HG02870 (cell line): ENCODE results near the gene GNG7.
A peak's percentile ranks its signal among the peaks of the same experiment; 100 is the strongest.
"Not testable (repeated sequence)": the region's sequence is repeated elsewhere in the genome, so short reads cannot be mapped to it uniquely, and the experiment has no call there.

Experiments
- ATAC-seq: cut with Tn5 transposase; IDR thresholded peaks from one replicate; pipeline ENCODE4 v1.9.1; 2021; ENCODE audit warnings: mild to moderate bottlenecking, moderate library complexity; ENCODE audit not compliant: unreplicated experiment

The GNG7 gene

DNA sequence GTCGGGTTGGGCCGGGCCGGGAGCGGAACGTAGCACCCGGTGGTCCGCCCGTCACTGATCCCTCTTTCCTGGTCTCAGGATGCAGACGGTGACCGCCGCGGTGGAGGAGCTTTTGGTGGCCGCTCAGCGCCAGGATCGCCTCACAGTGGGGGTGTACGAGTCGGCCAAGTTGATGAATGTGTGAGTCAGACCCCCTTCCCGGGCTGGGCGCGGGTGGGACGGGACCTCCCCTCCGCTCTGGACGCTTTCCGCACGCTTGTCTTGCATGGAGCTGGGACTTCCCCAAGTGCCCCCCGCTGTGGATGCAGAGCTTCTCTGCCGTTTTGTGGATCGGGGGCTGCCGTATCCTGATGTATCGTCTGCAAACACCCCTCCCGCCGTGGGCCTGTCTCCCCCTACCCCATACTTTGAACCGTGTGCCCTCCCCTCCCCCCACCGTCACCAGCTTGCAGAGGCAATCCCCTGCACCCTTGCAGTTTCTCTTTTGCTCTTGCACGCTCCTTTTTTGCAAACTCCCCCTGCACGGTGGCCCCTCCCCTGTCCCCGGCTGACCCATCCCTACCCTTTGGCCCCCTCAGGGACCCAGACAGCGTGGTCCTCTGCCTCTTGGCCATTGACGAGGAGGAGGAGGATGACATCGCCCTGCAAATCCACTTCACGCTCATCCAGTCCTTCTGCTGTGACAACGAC is 225.9 kb downstream of the GNG7 start:
- ATAC-seq = peak; percentile 7

DNA sequence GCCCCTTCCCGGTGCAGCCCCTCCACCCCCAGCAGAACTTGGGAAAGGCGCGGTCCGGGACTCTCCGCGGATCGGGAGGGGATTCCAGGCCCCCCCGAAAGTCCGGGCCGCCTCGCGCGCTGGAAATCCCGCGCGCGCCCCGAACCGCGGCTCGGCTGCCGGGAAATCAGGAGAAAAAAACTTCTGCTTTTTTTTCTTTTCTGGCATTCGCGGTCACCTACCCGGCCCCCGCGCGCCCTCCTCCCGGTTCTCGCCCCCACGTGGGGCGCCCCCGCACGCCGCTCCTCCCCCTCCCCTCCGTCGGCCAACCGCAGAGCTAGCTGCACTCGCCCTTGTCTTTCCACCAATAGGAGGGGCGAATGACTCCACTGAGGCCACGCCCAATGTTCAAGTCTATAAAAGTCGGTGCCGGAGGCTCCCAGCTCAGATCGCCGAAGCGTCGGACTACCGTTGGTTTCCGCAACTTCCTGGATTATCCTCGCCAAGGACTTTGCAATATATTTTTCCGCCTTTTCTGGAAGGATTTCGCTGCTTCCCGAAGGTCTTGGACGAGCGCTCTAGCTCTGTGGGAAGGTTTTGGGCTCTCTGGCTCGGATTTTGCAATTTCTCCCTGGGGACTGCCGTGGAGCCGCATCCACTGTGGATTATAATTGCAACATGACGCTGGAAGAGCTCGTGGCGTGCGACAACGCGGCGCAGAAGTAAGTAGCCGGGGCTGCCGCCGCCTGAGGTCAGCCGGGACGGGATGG is 226.6 kb downstream of the GNG7 start, which contains the start of gene GADD45B:
GADD45B (plus strand) TSS at position 426 of the 749 bp plus-strand sequence; CDS start at position 658, 232 bp downstream.
- peak; percentile 45 for ATAC-seq

DNA sequence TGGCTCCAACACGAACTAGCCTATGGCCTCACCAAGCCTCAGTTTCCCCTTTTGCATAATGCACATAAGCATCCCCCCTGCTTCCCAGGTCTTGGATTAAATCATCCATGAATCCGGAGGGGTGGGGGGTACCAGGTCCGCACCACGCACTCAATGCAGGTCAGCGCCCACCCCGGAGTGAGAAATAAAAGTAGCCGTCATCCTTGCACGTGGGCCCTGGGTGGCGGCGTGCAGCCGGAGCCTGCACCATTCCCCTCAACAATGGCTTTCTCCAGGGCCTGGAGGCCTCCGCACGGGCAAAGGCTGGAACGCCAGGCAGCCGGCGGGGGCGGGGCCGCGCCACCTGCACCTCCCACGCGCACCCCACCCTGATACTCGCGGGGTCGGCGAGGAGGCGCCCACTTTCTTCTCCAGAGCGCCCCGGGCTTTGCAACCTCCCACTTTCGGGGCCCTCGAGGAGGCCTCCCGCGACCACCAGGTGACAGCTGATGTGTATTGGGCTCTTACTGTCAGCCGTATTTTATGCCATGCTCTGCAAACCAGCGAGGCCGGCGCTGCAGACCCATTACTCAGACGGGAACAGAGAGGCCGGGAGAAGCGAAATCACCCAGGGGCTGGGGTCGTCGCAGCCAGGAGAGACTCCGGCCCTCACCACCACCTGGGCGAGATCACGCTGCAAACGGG is 227.3 kb downstream of the GNG7 start:
- peak; percentile 2 for ATAC-seq

DNA sequence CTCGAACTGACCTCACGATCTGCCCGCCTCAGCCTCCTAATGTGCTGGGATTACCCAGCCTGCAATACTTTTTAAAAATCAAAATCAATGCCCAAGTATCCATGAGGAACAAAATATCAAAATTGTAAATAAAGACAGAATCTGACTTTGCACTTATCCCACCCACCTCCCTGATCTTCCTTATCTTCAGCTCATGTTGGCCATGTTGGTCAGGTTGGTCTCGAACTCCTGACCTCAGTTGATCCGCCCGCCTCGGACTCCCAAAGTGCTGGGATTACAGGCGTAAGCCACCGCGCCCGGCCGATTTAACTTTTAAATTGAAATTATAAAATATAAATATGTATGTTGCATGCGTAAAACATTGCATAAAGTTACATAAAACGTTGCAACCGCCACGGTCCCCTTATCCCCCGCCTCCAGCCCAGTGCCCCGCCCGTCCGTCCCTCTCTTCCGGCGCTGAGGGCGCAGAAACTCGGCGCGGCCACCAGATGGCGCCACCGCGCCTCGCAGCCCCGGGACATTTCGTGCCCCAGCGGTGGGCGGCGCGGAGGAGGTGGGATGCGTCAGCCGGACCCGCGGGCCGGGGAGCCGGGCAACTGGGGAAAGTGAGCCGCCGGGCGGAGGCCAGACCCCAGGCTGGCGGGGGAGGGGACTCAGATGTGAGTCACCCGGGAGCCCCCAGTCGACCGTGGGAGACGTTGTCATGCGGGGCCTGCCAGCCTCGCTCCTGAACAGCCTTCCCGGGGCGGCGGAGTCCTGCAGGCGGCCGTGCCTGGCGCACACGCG is 228.1 kb downstream of the GNG7 start:
- ATAC-seq = peak; percentile 25

DNA sequence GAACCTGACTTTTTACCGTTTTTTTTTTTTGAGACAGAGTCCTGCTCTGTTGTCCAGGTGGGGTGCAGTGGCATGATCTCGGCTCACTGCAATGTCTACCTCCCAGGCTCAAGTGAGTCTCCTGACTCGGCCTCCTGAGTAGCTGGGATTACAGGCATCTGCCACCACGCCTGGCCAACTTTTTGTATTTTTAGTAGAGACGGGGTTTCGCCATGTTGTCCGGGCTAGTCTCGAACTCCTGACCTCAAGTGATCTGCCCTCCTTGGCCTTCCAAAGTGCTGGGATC is 232.6 kb downstream of the GNG7 start:
- ATAC-seq = not testable (repeated sequence)

DNA sequence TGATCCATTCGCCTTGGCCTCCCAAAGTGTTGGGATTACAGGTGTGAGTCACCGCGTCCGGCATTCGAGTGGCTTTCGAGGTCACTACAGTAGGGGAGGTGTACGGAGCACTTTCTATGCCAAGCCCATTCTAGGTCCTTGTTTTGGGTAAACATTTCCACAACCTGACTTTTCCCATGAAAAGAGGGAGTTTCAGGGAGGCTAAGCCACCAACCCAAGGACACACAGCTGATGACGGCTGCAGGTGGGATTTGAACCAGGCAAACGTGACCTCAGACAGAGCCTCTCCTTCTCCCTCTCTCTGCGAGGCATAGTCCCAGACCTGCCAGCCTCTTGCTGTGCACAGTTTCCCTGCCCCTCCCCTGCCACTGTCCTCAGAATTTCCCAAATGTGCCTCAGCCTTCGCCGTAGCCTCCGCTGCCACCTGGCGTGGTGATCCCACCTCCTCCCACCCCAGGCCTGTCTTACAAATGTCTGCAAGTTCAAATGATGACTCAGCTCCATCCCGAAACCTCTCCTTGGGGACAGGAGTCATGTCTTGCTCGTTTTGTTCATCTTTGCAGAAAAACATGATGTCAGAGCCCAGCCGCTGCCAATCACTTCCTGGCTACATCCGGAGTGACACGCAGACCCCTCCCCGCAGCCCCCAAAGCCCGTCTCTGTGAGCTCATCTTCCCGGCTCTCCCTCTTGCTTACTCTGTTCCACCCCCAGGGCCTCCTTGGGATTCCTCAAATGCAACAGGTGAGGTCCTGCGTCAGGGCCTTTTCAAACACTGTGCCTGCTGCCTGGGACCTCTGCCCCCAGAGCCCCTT is 233.2 kb downstream of the GNG7 start:
- ATAC-seq = no peak

DNA sequence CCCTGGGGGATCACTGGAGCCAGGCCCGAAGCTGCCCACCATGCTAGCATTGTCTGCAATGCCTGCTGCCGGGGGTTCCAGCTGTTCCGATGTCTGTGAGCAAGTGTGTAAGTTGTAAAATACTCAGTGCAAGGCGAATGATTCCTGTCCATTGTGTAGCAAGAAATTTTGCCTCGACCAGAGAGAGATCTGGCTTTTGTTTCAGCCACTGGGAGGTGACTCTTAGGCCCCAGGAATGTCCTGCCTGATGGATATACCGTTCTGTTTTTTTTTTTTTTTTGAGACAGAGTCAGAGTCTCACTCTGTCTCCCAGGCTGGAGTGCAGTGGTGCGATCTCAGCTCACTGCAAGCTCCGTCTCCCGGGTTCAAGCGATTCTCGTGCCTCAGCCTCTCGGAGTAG is 233.9 kb downstream of the GNG7 start:
- no peak for ATAC-seq

DNA sequence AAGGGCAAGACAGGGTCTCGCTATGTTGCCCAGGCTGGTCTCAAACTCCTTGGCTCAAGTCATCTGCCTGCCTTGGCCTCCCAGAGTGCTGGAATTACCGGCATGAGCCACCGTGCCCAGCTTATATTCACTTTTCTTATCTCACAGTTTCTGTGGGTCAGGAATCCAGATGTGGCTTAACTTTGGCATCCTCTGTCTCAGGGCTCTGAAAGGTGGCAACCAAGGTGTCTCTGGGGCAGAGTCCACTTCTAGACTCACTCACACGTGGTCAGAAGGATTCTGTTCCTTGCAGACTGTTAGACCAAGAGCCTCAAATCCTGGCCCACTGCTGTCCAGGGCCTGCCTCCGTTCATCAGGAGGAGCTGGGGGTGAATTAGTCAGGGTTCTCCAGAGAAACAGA is 238.1 kb downstream of the GNG7 start:
- ATAC-seq = no peak

DNA sequence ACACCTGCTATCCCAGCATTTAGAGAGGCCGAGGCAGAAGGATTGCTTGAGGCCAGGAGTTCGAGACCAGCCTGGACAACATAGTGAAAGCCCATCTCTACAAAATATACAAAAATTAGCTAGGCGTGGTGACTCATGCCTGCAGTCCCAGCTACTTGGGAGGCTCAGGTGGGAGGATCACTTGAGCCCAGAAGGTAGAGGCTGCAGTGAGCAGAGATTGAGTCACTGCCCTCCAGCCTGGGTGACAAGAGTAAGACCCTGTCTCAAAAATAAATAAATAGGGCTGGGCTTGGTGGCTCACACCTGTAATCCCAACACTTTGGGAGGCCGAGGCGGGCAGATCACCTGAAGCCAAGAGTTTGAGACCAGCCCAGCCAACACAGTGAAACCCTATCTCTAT is 238.8 kb downstream of the GNG7 start:
- ATAC-seq = not testable (repeated sequence)

DNA sequence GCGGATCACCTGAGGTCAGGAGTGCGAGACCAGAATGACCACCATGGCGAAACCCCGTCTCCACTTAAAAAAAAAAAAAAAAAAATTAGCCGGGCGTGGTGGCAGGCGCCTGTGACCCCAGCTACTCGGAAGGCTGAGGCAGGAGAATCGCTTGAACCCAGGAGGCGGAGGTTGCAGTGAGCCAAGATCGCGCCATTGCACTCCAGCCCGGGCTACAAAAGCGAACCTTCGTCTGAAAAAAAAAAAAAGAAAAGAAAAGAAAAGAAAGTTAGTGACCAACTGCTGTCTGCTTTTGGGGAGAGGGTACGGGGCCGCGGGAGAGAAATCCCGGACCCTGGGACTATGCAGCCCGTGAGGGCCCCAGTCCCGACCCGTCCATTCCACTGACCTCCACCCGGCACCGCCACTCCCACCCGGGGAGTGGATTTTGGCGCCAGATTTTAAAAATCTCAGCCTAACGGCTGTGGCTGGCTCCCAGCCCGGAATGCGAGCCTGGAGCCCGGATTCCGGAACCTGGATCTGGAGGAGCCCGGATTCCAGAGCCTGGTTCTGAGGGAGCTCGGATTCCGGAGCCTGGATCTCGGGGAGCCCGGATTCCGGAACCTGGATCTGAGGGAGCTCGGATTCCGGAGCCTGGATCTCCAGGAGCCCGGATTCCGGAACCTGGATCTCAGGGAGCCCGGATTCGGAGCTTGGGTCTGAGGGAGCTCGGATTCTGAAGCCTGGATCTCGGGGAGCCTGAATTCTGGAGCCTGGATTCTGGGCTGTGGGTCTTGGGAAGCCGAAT is 239.7 kb downstream of the GNG7 start:
- no peak for ATAC-seq

DNA sequence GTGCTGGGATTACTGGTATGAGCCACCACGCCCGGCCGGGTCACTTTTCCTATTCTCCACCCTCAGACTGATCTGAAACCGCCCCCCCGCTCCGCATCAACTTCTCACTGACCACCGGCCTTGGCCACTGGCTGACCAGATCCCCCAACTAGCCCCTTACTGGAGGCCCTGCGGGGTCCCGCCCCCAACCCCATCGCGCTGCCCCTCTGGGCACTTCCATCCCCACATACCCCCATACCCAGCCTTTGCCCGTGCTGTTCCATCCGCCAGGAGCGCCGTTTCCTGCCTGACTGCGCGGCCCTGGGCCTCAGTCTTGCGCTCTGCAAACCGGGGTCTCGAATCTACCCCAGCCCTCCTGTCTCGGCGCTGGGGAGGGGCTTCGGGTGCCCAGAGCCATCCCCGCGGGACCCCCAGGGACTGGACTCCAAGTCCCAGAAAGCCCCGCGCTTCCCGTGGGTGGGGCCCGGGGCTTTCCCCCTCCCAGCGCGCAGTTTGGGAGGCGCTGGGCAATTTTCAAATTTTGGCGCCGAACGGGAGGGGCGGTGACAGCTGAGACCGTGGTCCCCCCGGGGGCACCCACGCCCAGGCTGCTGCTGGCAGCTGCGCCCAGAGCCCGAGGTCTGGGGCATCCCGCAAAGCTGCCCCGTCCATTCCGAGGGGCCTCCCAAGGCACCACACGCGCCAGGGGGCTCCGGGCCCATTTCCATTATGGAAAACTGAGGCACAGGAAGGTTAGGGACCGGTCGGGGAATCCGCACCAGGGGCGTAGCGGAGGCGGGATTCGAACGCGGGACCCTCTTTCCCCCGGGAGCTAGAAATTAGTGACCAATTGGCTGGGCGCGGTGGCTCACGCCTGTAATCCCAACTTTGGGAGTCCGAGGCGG is 240.5 kb downstream of the GNG7 start:
- ATAC-seq = no peak
